NCI-H345 (cell line): ENCODE data around the gene LORICRIN.

ENCODE experiments used
- DNase-seq: peaks from one replicate; lab custom pipeline; 2025; lab: John Stamatoyannopoulos, UW

The LORICRIN gene

GRCh38 chr1:153250166-153250565 lies 9.3 kb upstream of the LORICRIN start:
- DNase-seq = no peak

GRCh38 chr1:153251087-153251486 lies 8.4 kb upstream of the LORICRIN start:
- no peak for DNase-seq

GRCh38 chr1:153251562-153251961 lies 7.9 kb upstream of the LORICRIN start:
- DNase-seq = no peak

GRCh38 chr1:153251988-153252387 lies 7.5 kb upstream of the LORICRIN start:
- no peak for DNase-seq

- DNase-seq = no peak
Observed at GRCh38 chr1:153253076-153253475, 6.4 kb upstream of the LORICRIN start.

GRCh38 chr1:153253693-153254092 lies 5.8 kb upstream of the LORICRIN start:
- no peak for DNase-seq

- DNase-seq = peak; percentile 62
Observed at GRCh38 chr1:153260585-153261280, 1.2 kb downstream of the LORICRIN start.

GRCh38 chr1:153261281-153262069 lies 2.0 kb downstream of the LORICRIN start:
- peak; percentile 60 for DNase-seq

- peak; percentile 32 for DNase-seq
Observed at GRCh38 chr1:153262070-153262366, 2.5 kb downstream of the LORICRIN start.

GRCh38 chr1:153262462-153263157 lies 3.1 kb downstream of the LORICRIN start:
- no peak for DNase-seq

- DNase-seq = no peak
Observed at GRCh38 chr1:153265457-153265856, 6.0 kb downstream of the LORICRIN start.

- no peak for DNase-seq
Observed at GRCh38 chr1:153271711-153272110, 12.2 kb downstream of the LORICRIN start.

GRCh38 chr1:153272186-153272585 lies 12.7 kb downstream of the LORICRIN start:
- DNase-seq = no peak

- peak; percentile 66 for DNase-seq
Observed at GRCh38 chr1:153277852-153278251, 18.4 kb downstream of the LORICRIN start.

GRCh38 chr1:153288634-153289275 lies 29.3 kb downstream of the LORICRIN start:
- DNase-seq = no peak

- DNase-seq = no peak
Observed at GRCh38 chr1:153291514-153291913, 32.0 kb downstream of the LORICRIN start.

GRCh38 chr1:153292185-153292584 lies 32.7 kb downstream of the LORICRIN start:
- DNase-seq = no peak

GRCh38 chr1:153292740-153293479 lies 33.4 kb downstream of the LORICRIN start:
- no peak for DNase-seq

GRCh38 chr1:153293480-153293775 lies 33.9 kb downstream of the LORICRIN start:
- no peak for DNase-seq

GRCh38 chr1:153293851-153294250 lies 34.4 kb downstream of the LORICRIN start:
- no peak for DNase-seq

- no peak for DNase-seq
Observed at GRCh38 chr1:153302308-153302707, 42.8 kb downstream of the LORICRIN start.

GRCh38 chr1:153305682-153306081 lies 46.2 kb downstream of the LORICRIN start:
- DNase-seq = no peak
